GM12878 (cell line): ENCODE measurements around the gene TCIRG1. TPM values are rescaled to one million over a fixed set of nuclear protein-coding genes. Genes with fewer than 3 reads are reported as not detected.

Experiments
- ATAC-seq: fragments of 200-7000 bp; cut with Tn5 transposase; 3 replicates; pipeline ENCODE4 v1.9.1; 2020; ENCODE audit warnings: mild to moderate bottlenecking, moderate library complexity
- BruUV-seq: library from RNA; stranded (reverse); fragments of 400-500 nt; replicated peaks from 2 replicates; lab custom pipeline; 2021; lab: Mats Ljungman, UMichigan
- CTCF ChIA-PET: fragments of 300-600 bp; sonication (Branson Sonifier 250); formaldehyde crosslinking; extraction: SDS; loops from one replicate; lab custom pipeline; 2021; ENCODE audit warnings: inconsistent platforms; lab: Yijun Ruan, JAX
- POLR2A ChIA-PET: fragments of 350-600 bp; formaldehyde crosslinking; extraction: SDS; loops from one replicate; lab custom pipeline; 2021; ENCODE audit warnings: inconsistent platforms; lab: Charles Lee
- RAD21 ChIA-PET: fragments of 300-600 bp; sonication (Branson Sonifier 250); formaldehyde crosslinking; loops from one replicate; lab custom pipeline; 2023; ENCODE audit warnings: antibody characterized with exemption; ENCODE audit not compliant: unreplicated experiment; lab: Charles Lee
- SMC1A ChIA-PET: fragments of 300-600 bp; sonication (Branson Sonifier 250); formaldehyde crosslinking; loops from one replicate; lab custom pipeline; 2023; ENCODE audit not compliant: unreplicated experiment, uncharacterized antibody; lab: Charles Lee
- DNase-seq: peaks from one replicate; pipeline ENCODE4 v3.0.0-alpha.2; 2011; ENCODE audit warnings: low read depth, low spot score
- FAIRE-seq: peaks from 3 replicates; lab custom pipeline; 2011; peaks lifted over from hg19 to GRCh38; lab: Jason Lieb, UNC
- H2AFZ ChIP-seq: 2 replicates; pipeline ENCODE4 v1.6.0; 2011; ENCODE audit warnings: low read depth, low read length, control low read depth; ENCODE audit not compliant: control insufficient read depth
- H3K27ac ChIP-seq: 2 replicates; pipeline ENCODE4 v1.5.1; 2011; ENCODE audit warnings: control low read depth; ENCODE audit not compliant: control insufficient read depth, insufficient read depth
- H3K27me3 ChIP-seq, 2 experiments: replicated peaks in 1 of 2; 2 replicates each; pipeline versions ENCODE4 v1.6.0 to v1.6.1; 2011; ENCODE audit warnings: low read length in 1 of 2; ENCODE audit not compliant: control insufficient read depth in 2 of 2, insufficient read depth in 2 of 2
- H3K36me3 ChIP-seq, 2 experiments: 2 replicates each; pipeline ENCODE4 v1.5.1; 2011; ENCODE audit warnings: low read length in 1 of 2; ENCODE audit not compliant: control insufficient read depth in 2 of 2, insufficient read depth in 2 of 2
- H3K4me1 ChIP-seq: 2 replicates; pipeline ENCODE4 v1.6.1; 2011; ENCODE audit warnings: mild to moderate bottlenecking, low read length, moderate library complexity, mixed read lengths; ENCODE audit not compliant: control insufficient read depth, insufficient read depth
- H3K4me2 ChIP-seq: 2 replicates; pipeline ENCODE4 v1.6.0; 2011; ENCODE audit warnings: control low read depth; ENCODE audit not compliant: control insufficient read depth, insufficient read depth
- H3K4me3 ChIP-seq: fragments of 200-600 bp; sonication (generic); 2 replicates; pipeline ENCODE4 v1.5.1; 2016
- H3K79me2 ChIP-seq: 2 replicates; pipeline ENCODE4 v1.6.0; 2011; ENCODE audit warnings: low read length; ENCODE audit not compliant: control insufficient read depth, insufficient read depth
- H3K9ac ChIP-seq: 2 replicates; pipeline ENCODE4 v1.8.0; 2011; ENCODE audit warnings: low read length, control low read depth, mixed read lengths; ENCODE audit not compliant: control insufficient read depth, insufficient read depth
- H3K9me3 ChIP-seq: replicated peaks from 3 replicates; pipeline ENCODE4 v1.5.1; 2011; ENCODE audit warnings: mild to moderate bottlenecking, low read length; ENCODE audit not compliant: control insufficient read depth, insufficient read depth
- H4K20me1 ChIP-seq: 2 replicates; pipeline ENCODE4 v1.6.0; 2011; ENCODE audit not compliant: control insufficient read depth, insufficient read depth
- ATF7 ChIP-seq: fragments of 450-650 bp; IDR thresholded peaks from 2 replicates; pipeline ENCODE4 v1.6.1; 2016; ENCODE audit warnings: low read depth, mild to moderate bottlenecking
- BACH1 ChIP-seq: fragments of 450-650 bp; IDR thresholded peaks from 2 replicates; pipeline ENCODE4 v1.6.1; 2017; ENCODE audit warnings: mild to moderate bottlenecking, borderline replicate concordance
- CBX3 ChIP-seq: fragments of 200-600 bp; sonication (generic); IDR thresholded peaks from 2 replicates; pipeline ENCODE4 v1.6.1; 2016; ENCODE audit warnings: low read depth, borderline replicate concordance
- CTCF ChIP-seq, 3 experiments: IDR thresholded peaks in 2 of 3; conservative IDR thresholded peaks in 1 of 3; 2 replicates each; pipeline ENCODE4 v1.5.1; 2011; ENCODE audit warnings: low read depth in 3 of 3, low read length in 3 of 3, mild to moderate bottlenecking in 3 of 3, control low read depth in 2 of 3, moderate library complexity in 2 of 3, inconsistent platforms in 1 of 3, mixed read lengths in 1 of 3; ENCODE audit not compliant: control insufficient read depth in 2 of 3, insufficient read depth in 1 of 3; ENCODE audit errors: extremely low read depth in 1 of 3
- ESRRA ChIP-seq: IDR thresholded peaks from 2 replicates; pipeline ENCODE4 v1.6.1; 2012; ENCODE audit warnings: mild to moderate bottlenecking, low read length, improper control_type of control experiment
- RAD51 ChIP-seq: fragments of 450-650 bp; IDR thresholded peaks from 2 replicates; pipeline ENCODE4 v1.6.1; 2016; ENCODE audit warnings: moderate library complexity, mild to moderate bottlenecking, inconsistent platforms
- RELA ChIP-seq: fragments of 450-650 bp; IDR thresholded peaks from 2 replicates; pipeline ENCODE4 v1.8.0; 2014; ENCODE audit warnings: borderline replicate concordance; ENCODE audit not compliant: partially characterized antibody
- RFX5 ChIP-seq: IDR thresholded peaks from 2 replicates; pipeline ENCODE4 v1.6.1; 2011; ENCODE audit warnings: low read depth, low read length, improper control_type of control experiment
- WGBS: methylation state at CpG from one replicate; pipeline ENCODE4 v1.1.6; 2016; ENCODE audit warnings: low lambda C conversion rate; ENCODE audit not compliant: insufficient replicate concordance, insufficient coverage; ENCODE audit errors: missing lambda C conversion rate; 5-methylcytosine and 5-hydroxymethylcytosine counted together
- in situ Hi-C: fragments of 300-500 bp; cut with MboI; formaldehyde crosslinking; loops from 9 replicates; pipeline ENCODE4 v1.14.3; 2018; ENCODE audit warnings: mixed read lengths
- intact Hi-C: fragments of 100-400 bp; cut with micrococcal nuclease; formaldehyde crosslinking; loops from one replicate; pipeline ENCODE4 v1.14.2; 2022; ENCODE audit not compliant: unreplicated experiment
- polyA plus RNA-seq, 11 experiments: library from polyadenylated mRNA; depleted of rRNA in 4 of 11; unstranded in 6 of 11; stranded (reverse) in 5 of 11; fragments of >200 nt; fragmentation: Nextera tagmentation in 4 of 11; fragmentation: Illumina TruSeq in 1 of 11; extraction: Ambion mirVana in 4 of 11; extraction: Trizol in 1 of 11; gene quantifications; 1 replicate in 1 of 11; 2 replicates in 10 of 11; pipeline versions ENCODE4 v1.2.1 to v1.2.3, GENCODE V29; 2011 to 2016; ENCODE audit warnings: inconsistent platforms in 2 of 11, missing spikeins in 2 of 11, low read depth in 1 of 11
- total RNA-seq, 4 experiments: library from RNA; depleted of rRNA in 3 of 4; stranded (reverse); fragments of >200 nt in 3 of 4; fragmentation: Illumina TruSeq in 1 of 4; extraction: Trizol in 1 of 4; gene quantifications; 2 replicates each; pipeline versions ENCODE4 v1.2.1 to v1.2.3, GENCODE V29; 2013 to 2021
- TF ChIP-seq, protein P1 (sequence below): fragments of 450-650 bp; IDR thresholded peaks from 2 replicates; pipeline ENCODE4 v1.6.1; 2017; ENCODE audit warnings: mild to moderate bottlenecking

The TCIRG1 gene
- total and polyA plus RNA-seq, 10 of the 15 experiments (the other 5 are each of a cell fraction or from before 2014, with no cell fraction given) = 0.76 to 218 (median 87.4) TPM

- ATAC-seq = no peak
- no peak for TF ChIP-seq RELA
- no peak for TF ChIP-seq BACH1
- TF ChIP-seq ESRRA = no peak
- no peak for TF ChIP-seq CTCF (IDR thresholded peaks at IDR 0.05 in 2 of 3, conservative IDR thresholded peaks at IDR 0.05 in 1 of 3; ENCODE audit: control insufficient read depth in 2 of 3, extremely low read depth in 1 of 3, insufficient read depth in 1 of 3, low read depth in 3 of 3, low read length in 3 of 3)
- TF ChIP-seq, protein P1, sequence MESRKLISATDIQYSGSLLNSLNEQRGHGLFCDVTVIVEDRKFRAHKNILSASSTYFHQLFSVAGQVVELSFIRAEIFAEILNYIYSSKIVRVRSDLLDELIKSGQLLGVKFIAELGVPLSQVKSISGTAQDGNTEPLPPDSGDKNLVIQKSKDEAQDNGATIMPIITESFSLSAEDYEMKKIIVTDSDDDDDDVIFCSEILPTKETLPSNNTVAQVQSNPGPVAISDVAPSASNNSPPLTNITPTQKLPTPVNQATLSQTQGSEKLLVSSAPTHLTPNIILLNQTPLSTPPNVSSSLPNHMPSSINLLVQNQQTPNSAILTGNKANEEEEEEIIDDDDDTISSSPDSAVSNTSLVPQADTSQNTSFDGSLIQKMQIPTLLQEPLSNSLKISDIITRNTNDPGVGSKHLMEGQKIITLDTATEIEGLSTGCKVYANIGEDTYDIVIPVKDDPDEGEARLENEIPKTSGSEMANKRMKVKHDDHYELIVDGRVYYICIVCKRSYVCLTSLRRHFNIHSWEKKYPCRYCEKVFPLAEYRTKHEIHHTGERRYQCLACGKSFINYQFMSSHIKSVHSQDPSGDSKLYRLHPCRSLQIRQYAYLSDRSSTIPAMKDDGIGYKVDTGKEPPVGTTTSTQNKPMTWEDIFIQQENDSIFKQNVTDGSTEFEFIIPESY = no peak
- no peak for TF ChIP-seq RFX5
- no peak for TF ChIP-seq ATF7
- TF ChIP-seq RAD51 = no peak
- TF ChIP-seq CBX3 = no peak
- Histone ChIP-seq H3K9me3 (no peaks in the 10 kb centered on the region), H3K4me3 (no peak overlapping the region), H3K9ac (no peak overlapping the region), H3K4me2 (no peak overlapping the region), H3K79me2 (peaks cover 1% of the 10 kb centered on the region), H3K27ac (no peak overlapping the region), H3K4me1 (peaks cover 6% of the 10 kb centered on the region), H4K20me1 (no peaks in the 10 kb centered on the region), H2AFZ (no peak overlapping the region), H3K36me3 (no peaks in the 10 kb centered on the region), H3K27me3 (no peaks in the 10 kb centered on the region; a peak in 1 of 4 replicates)
- SMC1A ChIA-PET = no interaction called here
- intact Hi-C loops = loop anchor here (10.0 kb wide), 1 partner anchor 430 kb away; no protein-coding TSS in a partner anchor
- FAIRE-seq = no peak
- POLR2A ChIA-PET = no interaction called here
- RAD21 ChIA-PET = no interaction called here
- CTCF ChIA-PET = interaction anchor here (1.1 to 1.3 kb wide), 2 partner anchors 15 to 184 kb away, joined by 4 read pairs; no protein-coding TSS in a partner anchor
- in situ Hi-C loops = no loop called here
- BruUV-seq = no TSS peak
- DNase-seq = no peak
- 77% methylated on average over 5 of the region's 5 CpGs for WGBS
Observed at GRCh38 chr11:68024508-68024907, 14.3 kb upstream of the TCIRG1 start.
